GM19043 (cell line): ENCODE results near the gene FGF22.
"Not testable (repeated sequence)": the region's sequence is repeated elsewhere in the genome, so short reads cannot be mapped to it uniquely, and the experiment has no call there.

Experiments used
- ATAC-seq: cut with Tn5 transposase; IDR thresholded peaks from one replicate; pipeline ENCODE4 v1.9.1; 2021; ENCODE audit warnings: low read depth; ENCODE audit not compliant: unreplicated experiment

The FGF22 gene

DNA sequence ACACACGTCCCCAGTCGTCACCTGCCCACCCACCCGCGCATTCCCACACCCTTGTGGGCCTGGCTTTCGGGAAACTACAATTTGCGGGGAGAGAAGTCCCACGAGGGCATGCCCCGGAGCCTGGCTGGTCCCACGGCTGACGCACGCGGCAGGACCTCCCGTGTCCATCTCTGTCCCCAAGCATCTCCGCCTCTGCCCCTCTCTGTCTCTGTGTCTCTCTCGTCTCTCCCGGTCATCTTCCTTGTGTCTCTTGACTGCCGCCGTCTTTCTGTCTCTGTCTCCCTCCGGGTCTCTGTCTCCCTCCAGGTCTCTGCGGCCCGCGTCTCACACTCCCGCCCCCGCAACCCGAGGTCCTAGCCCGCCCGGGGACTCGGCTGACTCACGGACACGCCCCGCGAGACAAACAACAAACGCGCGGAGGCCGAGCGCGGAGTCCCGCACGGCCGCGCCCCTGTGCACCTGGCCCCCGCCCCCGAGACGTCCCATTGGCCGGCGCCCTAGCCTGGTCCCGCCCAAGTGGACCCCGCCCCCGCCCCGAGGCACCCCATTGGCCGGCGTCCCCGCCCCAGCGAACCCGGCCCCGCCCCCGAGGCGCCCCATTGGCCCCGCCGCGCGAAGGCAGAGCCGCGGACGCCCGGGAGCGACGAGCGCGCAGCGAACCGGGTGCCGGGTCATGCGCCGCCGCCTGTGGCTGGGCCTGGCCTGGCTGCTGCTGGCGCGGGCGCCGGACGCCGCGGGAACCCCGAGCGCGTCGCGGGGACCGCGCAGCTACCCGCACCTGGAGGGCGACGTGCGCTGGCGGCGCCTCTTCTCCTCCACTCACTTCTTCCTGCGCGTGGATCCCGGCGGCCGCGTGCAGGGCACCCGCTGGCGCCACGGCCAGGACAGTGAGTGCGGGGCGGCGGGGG lies at the start of gene FGF22:
Gene FGF22 (plus strand): TSS at position 627 of the 908 bp plus-strand sequence. CDS start 47 bp downstream, at position 674.
- no peak for ATAC-seq

DNA sequence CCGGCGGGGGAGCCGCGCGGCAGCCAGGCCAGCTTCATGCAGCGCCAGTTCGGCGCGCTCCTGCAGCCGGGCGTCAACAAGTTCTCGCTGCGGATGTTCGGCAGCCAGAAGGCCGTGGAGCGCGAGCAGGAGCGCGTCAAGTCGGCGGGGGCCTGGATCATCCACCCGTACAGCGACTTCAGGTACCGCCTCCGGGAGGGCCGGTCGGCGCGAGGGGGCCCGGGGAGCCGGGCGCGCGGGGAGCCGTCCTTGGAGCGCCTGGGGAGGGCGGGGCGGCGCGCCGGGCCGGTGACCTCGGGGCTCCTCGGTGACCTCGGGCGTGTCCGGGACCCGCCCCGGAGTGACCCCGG lies 49.3 kb upstream of the FGF22 start:
- no peak for ATAC-seq

DNA sequence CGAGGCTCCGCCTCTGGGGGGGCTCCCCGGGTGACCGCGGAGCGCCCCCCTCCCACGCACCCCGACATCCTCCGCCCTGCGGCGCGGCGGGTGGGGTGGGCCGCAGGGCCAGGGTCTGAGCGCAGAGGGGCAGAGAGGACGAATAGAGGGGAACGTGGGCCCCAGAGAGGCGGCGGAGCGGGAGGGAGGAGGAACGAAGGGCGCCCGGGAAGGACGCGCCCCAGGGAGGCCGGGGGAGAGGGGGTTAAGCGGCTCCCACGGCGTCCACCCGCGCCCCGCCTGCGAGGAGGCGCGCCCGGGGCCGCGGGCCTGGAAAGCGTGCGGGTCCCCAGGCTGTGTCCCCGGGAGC lies 49.0 kb upstream of the FGF22 start:
- no peak for ATAC-seq

DNA sequence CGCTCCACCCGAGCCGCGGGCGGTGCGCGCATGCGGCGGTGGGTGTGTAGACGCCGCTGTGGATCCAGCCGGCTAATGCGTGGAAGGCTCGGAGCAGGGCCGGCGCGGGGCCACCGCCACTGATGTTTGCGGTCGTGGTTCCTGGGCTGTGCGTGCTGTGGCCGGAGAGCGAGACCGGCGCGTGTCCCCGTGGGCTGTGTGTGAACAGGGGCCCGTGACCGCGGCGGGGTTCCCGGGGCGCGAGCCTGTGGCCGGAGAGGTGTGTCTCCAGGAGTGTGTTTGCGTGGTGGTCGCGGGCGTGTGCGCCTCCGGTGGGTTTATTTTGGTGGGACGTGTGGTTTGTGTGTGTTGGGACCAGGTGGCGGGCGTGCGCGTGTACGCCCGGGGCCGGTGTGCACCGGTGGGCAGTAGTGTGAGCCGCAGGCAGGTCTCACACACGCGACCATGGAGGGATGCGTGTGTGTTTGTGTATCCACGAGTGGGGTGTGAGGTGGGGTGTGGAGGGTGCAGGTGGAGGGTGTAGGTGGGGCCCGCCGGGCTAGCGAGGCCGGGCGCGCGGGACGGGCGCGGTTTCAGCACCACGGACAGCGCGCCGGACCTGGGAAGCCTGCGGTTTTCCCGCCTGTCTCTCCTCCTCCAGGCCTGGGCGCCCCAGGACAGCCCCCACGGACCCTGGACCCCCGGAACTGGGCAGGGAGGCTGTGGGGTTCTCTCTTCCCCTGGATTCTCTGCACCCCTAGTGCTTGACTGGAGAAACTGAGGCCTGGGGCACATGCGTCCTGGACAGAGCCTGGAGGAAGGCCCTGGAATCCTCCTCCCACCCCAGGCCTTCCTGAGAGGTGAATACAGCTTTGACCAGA lies 48.4 kb upstream of the FGF22 start:
- no peak for ATAC-seq

DNA sequence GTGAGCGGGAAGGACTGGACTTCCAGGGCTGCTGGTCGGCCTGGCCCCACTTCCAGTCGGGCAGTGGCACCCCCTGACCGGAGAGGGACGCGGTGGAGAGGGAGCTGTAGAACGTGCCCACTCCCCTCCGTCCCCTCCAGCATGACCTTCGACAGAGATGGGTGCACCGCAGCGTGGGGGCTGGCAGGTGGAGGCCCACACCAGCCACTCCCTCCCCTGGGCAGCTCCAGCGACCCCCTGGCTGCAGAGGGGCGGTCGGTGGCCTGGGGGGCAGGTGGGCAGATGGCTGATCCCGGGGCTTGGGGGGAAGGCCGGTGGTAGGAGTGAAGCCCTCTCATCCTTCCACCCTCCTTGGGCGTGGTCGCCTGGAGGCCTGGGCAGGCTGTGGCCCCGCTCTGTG lies 47.6 kb upstream of the FGF22 start:
- ATAC-seq: no peak

DNA sequence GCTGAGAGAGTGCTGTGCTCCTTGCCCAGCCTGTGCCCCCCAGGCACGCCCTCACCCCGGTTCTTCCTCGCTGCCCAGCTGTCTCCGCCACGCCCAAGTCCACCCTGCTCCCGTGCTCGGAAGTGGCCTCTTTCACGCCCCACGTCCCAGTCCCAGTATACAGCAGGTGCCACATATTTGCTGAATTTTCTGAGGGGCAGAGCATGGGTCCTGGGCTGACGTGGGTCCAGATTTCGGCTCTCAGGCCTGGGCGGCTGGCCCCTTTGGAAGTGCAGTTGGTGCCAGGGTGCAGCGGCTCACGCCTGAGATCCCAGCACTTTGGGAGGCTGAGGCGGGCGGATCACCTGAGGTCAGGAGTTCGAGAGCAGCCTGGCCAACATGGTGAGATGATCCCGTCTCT lies 46.6 kb upstream of the FGF22 start:
- no peak for ATAC-seq

DNA sequence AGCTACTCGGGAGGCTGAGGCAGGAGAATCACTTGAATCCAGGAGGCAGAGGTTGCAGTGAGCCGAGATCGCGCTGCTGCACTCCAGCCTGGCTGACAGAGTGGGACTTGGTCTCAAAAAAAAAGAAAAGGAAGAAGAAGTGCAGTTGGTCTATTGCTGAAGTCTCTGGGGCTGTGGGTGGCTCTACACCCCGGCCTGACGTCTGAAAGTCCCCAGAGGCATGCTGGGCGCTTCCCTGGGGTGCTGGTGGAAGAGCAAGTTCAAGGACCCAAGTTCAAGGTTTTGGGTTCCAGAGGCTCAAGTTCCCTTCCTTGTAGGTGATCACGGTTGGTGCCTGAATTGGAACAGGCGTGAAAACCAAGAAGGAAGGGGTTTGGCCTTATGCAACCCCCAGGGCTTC lies 46.2 kb upstream of the FGF22 start:
- no peak for ATAC-seq

DNA sequence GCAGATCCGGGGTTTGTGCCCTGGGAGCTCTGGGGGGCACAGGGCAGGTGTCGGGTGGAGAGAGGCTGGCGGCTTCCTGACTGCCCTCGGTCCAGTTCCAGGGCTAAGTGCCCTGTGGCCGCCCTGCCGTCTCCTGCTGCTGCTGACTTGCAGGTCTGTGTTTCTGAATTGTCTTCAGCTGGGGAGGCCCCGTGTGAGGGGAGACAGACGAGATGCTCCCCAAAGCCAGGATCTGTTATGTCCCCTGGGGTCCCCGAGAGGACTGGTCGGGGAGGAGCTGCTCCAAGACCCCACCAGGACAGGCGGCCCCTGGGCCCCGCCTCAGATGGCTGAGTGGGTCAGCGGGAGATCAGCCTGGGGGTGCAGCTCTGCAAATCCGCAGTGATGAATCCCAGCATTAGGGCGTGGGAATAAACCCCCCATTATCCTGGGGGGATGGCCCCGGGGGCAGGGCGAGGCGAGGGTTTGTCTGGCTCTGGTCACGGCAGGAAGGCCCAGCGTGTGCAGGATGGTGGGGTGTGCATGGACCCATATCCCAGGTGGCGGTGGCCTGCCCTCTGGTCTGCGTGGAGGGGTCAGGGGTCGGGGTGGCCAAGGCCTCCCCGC lies 45.3 kb upstream of the FGF22 start:
- no peak for ATAC-seq

DNA sequence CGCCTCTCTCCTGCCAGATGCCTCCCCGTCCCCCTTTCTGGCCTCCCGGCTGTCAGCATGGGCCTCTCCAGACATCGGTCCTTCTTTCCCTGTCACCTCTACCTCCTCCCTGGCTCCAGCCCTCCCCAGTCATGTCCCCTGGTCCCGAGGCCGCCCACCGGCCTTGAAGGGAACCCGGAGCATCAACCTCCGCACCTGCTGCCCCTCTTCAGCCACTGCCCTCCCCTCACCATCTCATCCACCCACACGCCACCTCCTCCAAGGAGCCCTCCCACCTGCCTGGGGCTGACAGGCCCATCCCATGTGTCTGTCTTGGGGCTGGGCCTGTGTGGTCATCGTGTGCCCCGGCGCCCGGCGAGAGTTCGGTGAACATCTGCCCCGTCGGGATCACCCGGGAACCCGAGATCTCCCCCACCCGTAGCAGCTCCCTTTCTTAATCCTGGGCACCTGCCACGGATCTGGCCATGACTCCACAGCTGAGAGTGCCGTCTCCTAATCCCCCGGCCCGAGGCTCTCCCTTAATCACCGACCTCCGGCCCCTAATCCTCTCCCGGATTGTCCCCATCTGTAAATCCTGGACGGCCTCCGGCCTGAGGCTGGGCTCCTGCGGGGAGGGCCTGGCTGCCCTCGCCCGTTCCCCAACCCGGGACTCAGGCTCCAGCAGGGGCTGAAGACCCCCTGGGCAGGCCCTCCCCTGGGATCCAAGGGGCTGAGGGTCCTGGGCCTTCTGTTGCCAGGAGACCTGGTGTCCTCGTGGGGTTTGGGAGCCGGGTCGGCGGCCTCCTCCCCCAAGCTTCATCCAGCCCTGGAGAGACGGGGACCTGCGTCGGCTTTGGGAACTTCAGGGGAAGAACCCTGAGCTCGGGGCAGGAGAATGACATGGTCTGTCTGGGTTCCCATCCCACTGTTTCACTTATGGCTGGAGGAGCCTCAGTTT lies 44.1 kb upstream of the FGF22 start:
- no peak for ATAC-seq

DNA sequence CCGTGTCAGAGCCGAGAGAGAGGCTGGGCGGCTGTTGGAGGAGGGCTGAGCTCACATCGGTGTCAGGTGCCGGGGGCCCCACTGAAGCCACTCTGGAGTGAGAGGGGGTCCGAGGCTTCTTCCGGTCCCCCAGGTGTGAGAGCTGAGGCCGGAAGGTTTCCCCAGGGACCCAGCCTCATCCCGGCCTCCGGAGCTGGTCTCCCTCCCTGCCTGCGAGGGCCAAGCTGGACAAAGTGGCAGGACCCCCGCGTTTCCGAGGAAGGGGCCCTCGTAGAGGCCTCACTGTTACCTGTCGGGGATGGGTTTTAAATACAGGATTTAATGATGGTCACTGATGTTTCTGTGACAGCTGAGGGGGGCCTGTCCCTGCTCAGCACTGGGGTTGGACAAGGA lies 43.4 kb upstream of the FGF22 start:
- no peak for ATAC-seq

DNA sequence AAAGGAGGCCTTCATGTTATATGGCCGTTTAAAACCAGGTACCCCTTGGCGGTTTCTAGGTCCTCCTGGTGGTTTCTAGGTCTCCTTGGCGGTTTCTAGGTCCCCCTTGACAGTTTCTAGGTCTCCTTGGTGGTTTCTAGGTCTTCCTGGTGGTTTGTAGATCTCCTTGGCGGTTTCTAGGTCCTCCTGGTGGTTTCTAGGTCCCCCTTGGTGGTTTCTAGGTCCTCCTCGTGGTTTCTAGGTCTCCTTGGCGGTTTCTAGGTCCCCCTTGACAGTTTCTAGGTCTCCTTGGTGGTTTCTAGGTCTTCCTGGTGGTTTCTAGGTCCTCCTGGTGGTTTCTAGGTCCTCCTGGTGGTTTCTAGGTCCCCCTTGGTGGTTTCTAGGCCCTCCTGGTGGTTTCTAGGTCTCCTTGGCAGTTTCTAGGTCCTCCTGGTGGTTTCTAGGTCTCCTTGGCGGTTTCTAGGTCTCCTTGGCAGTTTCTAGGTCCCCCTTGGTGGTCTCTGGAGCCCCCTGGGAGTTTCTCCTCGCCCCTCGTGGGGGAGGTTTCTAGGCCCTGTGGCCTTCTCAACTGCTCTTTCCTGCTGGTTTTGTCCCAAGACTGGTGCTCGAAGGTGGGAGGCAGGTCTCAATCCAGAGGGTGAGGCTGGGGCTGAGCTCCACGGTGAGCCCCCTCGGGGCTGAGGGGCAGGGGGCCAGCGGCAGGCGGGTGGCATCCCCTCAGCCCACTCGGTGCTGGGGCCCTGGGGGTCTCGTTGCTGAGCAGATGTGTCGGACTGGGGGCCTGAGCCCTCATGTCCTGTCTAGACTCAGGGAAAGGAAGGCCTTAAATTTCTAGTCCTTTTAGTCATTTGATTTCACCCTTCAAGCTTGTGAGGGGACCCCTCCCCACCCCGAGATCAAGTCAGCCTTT lies 42.0 kb upstream of the FGF22 start:
- ATAC-seq: no peak

DNA sequence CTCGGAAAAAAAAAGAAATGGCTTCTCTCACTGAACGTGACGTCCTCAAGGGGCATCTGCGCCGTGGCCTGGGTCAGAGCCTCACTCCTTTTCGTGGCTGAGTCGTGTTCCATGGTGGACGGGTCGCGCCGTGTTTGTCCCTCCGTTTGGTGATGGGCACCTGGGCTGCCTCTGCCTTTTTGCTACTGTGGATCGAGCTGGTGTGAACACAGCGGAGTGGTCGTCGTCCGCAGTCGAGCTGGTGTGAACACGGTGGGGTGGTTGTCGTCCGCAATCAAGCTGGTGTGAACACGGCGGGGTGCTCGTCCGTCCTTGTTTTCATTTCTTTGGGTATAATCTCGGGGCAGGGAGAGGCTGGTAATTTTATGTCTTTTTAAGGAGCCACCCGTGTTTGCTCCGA lies 38.4 kb upstream of the FGF22 start:
- no peak for ATAC-seq

DNA sequence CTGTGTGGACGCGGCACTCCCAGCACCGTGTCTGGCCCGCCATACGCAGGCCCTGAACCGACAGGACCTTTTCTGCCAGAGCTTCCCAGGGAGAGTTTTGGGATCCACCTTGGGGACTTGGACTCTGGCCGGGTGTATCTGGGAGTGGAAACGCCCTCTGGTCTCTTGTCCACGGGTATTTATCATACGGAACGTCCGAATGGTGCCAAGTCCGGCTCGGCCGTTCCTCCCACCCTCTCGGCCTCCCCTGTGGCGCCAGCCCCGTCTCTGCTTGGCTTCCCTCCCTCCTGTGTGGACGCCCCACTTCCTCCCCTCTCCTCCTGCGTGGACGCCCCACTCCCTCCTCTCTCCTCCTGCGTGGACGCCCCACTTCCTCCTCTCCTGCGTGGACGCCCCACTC lies 37.9 kb upstream of the FGF22 start:
- no peak for ATAC-seq

DNA sequence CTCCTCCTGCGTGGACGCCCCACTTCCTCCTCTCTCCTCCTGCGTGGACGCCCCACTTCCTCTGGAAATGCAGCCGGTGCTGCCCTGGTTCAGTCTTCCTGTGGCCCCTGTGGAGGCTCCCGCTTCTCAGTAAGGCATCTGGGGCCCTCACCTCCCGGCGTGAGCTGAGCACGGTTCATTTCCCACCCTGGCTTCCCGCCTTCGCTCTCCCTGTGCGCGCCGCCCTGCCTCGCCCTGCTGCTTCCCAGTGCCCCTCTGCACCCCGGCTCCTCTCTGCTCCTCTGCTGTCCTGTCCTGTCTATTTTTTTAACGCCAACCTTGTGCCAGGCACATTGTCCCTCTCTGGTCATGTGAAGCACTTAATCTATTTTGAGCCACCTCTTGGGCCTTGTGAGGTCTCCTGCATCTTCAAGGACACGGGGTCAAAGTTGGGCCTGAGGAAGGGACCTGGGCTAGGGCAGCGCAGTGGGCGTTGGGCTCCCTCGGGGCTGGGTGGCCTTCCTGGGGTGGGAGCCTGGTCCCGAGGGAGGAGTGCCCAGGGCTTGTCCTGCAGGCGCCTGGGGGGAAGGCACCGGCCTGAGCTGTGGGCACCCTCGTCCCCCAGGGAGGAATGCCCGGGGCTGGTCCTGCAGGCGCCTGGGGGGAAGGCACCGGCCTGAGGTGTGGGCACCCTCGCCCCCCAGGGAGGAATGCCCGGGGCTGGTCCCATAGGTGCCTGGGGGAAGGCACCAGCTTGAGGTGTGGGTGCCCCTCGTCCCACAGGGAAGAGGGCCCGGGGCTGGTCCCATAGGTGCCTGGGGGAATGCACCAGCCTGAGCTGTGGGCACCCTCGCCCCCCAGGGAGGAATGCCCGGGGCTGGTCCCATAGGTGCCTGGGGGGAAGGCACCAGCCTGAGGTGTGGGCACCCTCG lies 37.0 kb upstream of the FGF22 start:
- no peak for ATAC-seq

DNA sequence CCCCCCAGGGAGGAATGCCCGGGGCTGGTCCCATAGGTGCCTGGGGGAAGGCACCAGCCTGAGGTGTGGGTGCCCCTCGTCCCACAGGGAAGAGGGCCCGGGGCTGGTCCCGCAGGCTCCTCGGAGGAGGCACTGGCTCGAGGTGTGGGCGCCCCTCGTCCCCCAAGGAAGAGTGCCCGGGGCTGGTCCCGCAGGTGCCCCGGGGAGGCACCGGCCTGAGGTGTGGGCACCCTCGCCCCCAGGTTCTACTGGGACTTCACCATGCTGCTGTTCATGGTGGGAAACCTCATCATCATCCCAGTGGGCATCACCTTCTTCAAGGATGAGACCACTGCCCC lies 36.4 kb upstream of the FGF22 start:
- ATAC-seq: not testable (repeated sequence)

DNA sequence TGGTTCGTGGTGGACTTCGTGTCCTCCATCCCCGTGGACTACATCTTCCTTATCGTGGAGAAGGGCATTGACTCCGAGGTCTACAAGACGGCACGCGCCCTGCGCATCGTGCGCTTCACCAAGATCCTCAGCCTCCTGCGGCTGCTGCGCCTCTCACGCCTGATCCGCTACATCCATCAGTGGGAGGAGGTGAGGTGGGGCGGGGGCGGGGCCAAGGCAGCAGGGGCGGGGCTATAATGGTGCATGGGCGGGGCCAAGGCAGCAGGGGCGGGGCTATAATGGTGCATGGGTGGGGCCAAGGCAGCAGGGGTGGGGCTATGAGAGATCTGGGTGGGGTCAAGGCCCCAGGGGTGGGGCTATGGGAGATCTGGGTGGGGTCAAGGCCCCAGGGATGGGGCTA lies 35.9 kb upstream of the FGF22 start:
- not testable (repeated sequence) for ATAC-seq

DNA sequence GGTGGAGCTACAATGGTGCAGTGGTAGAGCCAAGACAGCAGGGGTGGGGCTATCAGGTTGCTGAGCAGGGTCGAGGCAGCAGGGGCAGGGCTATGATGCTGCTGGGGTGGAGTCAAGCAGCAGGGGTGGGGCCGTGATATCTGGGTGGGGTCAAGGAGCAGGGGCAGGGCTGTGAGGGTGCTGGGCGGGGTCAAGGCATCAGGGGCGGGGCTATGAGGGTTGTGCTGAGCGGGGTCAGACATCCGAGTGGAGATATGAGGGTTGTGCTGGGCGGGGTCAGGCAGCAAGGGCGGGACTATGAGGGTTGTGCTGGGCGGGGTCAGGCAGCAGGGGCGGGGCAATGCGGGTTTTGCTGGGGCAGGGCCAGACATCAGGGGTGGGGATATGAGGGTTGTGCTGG lies 35.3 kb upstream of the FGF22 start:
- ATAC-seq: no peak
